ENCODE data around the gene SEZ6L2. TPM values are rescaled to one million over a fixed set of nuclear protein-coding genes. Genes with fewer than 3 reads are reported as not detected.

The SEZ6L2 gene
- total and polyA plus RNA-seq, 9 of the 15 experiments (the other 6 are each of a cell fraction or from before 2014, with no cell fraction given), result 0.10 to 2.1 (median 0.72) TPM

DNA sequence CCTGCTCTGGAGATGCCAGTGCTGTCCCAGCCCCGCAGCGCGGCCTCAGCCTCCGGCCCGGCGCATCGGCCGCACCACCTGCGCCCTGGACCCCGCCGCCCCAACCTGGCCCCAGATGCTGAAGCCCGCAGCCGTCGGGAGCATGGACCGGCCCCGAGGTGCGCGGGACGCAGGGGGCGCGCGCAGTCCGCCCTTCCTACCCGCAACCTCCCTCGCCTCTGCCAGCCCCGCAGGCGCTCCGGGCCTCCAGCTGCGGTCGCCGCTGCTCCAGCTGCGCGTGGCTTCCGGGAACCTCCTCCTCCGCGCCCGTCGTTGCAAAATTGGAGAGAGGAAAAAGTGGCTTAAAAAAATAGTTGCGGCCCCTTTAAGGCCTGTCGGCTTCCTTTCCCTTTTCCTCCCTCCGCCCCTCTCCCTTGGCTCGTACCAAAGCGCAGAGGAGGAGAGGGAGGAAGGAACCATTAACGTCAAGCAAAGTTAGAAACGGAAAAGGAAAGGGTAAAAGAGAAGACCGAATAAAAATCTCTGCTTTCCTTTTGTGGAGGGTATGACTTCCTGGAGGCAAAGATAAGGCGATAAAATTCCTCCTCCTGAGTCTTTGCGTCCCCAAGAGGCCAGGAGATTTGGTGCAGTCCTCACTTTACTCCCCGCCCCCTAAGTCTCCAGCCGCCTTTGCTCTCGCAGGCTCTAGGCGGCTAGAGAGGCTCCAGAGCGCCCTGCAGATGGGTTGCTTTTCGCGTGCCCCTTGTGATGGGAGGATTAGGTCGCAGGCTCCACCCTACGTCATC is 36.3 kb downstream of the SEZ6L2 start, which contains the start of gene CDIPT (continued):
- TF ChIP-seq, protein P1, sequence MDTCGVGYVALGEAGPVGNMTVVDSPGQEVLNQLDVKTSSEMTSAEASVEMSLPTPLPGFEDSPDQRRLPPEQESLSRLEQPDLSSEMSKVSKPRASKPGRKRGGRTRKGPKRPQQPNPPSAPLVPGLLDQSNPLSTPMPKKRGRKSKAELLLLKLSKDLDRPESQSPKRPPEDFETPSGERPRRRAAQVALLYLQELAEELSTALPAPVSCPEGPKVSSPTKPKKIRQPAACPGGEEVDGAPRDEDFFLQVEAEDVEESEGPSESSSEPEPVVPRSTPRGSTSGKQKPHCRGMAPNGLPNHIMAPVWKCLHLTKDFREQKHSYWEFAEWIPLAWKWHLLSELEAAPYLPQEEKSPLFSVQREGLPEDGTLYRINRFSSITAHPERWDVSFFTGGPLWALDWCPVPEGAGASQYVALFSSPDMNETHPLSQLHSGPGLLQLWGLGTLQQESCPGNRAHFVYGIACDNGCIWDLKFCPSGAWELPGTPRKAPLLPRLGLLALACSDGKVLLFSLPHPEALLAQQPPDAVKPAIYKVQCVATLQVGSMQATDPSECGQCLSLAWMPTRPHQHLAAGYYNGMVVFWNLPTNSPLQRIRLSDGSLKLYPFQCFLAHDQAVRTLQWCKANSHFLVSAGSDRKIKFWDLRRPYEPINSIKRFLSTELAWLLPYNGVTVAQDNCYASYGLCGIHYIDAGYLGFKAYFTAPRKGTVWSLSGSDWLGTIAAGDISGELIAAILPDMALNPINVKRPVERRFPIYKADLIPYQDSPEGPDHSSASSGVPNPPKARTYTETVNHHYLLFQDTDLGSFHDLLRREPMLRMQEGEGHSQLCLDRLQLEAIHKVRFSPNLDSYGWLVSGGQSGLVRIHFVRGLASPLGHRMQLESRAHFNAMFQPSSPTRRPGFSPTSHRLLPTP (IDR thresholded peaks at IDR 0.05; ENCODE audit: borderline replicate concordance, extremely low read depth, insufficient read length), result no peak
- no peak for TF ChIP-seq ZNF408 (CRISPR knock-in tag; IDR thresholded peaks at IDR 0.05; ENCODE audit: low read depth)
- TF ChIP-seq ZNF586 (CRISPR knock-in tag; conservative IDR thresholded peaks at IDR 0.05), result no peak
- TF ChIP-seq, protein P2, sequence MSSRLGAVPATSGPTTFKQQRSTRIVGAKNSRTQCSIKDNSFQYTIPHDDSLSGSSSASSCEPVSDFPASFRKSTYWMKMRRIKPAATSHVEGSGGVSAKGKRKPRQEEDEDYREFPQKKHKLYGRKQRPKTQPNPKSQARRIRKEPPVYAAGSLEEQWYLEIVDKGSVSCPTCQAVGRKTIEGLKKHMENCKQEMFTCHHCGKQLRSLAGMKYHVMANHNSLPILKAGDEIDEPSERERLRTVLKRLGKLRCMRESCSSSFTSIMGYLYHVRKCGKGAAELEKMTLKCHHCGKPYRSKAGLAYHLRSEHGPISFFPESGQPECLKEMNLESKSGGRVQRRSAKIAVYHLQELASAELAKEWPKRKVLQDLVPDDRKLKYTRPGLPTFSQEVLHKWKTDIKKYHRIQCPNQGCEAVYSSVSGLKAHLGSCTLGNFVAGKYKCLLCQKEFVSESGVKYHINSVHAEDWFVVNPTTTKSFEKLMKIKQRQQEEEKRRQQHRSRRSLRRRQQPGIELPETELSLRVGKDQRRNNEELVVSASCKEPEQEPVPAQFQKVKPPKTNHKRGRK (tag; IDR thresholded peaks at IDR 0.05), result no peak
- TF ChIP-seq ZNF778 (CRISPR knock-in tag; IDR thresholded peaks at IDR 0.05), result no peak
- TF ChIP-seq, protein P3, sequence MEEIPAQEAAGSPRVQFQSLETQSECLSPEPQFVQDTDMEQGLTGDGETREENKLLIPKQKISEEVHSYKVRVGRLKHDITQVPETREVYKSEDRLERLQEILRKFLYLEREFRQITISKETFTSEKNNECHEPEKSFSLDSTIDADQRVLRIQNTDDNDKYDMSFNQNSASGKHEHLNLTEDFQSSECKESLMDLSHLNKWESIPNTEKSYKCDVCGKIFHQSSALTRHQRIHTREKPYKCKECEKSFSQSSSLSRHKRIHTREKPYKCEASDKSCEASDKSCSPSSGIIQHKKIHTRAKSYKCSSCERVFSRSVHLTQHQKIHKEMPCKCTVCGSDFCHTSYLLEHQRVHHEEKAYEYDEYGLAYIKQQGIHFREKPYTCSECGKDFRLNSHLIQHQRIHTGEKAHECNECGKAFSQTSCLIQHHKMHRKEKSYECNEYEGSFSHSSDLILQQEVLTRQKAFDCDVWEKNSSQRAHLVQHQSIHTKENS (CRISPR knock-in tag; IDR thresholded peaks at IDR 0.05), result no peak
- TF ChIP-seq PRMT5 (CRISPR knock-in tag; IDR thresholded peaks at IDR 0.05), result no peak
- TF ChIP-seq ZNF184 (CRISPR knock-in tag; IDR thresholded peaks at IDR 0.05), result no peak
- peak; percentile 100 for TF ChIP-seq ATF7 (IDR thresholded peaks at IDR 0.05)
- TF ChIP-seq, protein P4, sequence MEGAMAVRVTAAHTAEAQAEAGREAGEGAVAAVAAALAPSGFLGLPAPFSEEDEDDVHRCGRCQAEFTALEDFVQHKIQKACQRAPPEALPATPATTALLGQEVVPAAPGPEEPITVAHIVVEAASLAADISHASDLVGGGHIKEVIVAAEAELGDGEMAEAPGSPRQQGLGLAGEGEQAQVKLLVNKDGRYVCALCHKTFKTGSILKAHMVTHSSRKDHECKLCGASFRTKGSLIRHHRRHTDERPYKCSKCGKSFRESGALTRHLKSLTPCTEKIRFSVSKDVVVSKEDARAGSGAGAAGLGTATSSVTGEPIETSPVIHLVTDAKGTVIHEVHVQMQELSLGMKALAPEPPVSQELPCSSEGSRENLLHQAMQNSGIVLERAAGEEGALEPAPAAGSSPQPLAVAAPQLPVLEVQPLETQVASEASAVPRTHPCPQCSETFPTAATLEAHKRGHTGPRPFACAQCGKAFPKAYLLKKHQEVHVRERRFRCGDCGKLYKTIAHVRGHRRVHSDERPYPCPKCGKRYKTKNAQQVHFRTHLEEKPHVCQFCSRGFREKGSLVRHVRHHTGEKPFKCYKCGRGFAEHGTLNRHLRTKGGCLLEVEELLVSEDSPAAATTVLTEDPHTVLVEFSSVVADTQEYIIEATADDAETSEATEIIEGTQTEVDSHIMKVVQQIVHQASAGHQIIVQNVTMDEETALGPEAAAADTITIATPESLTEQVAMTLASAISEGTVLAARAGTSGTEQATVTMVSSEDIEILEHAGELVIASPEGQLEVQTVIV (CRISPR knock-in tag; IDR thresholded peaks at IDR 0.05; ENCODE audit: borderline replicate concordance), result no peak
- TF ChIP-seq ZNF253 (CRISPR knock-in tag; conservative IDR thresholded peaks at IDR 0.05), result no peak
- no peak for TF ChIP-seq STAT5A (IDR thresholded peaks at IDR 0.05; ENCODE audit: borderline replicate concordance, low read length)
- TF ChIP-seq, protein P5, sequence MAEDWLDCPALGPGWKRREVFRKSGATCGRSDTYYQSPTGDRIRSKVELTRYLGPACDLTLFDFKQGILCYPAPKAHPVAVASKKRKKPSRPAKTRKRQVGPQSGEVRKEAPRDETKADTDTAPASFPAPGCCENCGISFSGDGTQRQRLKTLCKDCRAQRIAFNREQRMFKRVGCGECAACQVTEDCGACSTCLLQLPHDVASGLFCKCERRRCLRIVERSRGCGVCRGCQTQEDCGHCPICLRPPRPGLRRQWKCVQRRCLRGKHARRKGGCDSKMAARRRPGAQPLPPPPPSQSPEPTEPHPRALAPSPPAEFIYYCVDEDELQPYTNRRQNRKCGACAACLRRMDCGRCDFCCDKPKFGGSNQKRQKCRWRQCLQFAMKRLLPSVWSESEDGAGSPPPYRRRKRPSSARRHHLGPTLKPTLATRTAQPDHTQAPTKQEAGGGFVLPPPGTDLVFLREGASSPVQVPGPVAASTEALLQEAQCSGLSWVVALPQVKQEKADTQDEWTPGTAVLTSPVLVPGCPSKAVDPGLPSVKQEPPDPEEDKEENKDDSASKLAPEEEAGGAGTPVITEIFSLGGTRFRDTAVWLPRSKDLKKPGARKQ (CRISPR knock-in tag; IDR thresholded peaks at IDR 0.05), result no peak
- no peak for TF ChIP-seq KLF10 (CRISPR knock-in tag; IDR thresholded peaks at IDR 0.05)
- 0 out of 4 replicates have a peak, but pooled peaks of 1 of the 2 experiments have one; percentile 52 for TF ChIP-seq MCM7 (IDR thresholded peaks at IDR 0.05)
- no peak; the same call in 1 of the 2 replicates for TF ChIP-seq ZBTB17 (CRISPR knock-in tag; IDR thresholded peaks at IDR 0.05)
- no peak for TF ChIP-seq PCBP2 (IDR thresholded peaks at IDR 0.05; ENCODE audit: low read depth, low read length, poor library complexity, severe bottlenecking)
- no peak for TF ChIP-seq SRSF3 (IDR thresholded peaks at IDR 0.05; ENCODE audit: insufficient read depth, low read length)

All from K562 (cell line).